ENCODE results near the gene ITCH.

DNA sequence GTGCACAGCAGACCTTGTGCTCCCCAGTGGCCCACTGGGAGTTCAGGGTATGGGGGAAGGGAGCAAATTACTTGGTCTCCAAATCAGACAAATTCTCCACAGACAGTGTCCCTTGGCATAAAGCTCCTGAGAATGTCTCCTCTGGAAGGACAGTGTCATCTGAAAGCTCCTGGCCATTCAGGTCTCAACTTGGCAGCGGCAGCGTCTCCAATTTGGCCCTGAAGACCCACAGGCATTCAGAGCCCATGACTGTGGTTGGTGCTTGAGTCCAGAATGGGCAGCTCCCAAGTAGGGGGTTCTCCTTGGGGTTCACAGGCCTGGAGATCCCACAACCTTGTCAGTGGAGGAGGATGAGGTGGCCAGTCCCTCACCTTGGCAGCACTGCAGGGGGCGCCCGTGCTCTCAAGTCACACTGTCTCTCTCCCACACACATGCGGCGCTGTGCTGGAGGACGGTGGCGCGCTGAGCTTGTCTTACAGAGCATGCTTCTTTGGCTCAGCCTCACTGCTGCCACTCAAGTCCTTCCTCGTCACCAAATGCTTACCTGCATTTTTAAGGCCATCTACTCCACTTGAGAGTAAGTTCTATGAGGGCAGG, 173.8 kb downstream of the ITCH start:
- TF ChIP-seq CTCF (conservative IDR thresholded peaks at IDR 0.05) (no peak; the same call in 1 of the 2 replicates), ZFX (IDR thresholded peaks at IDR 0.05) (no peak)
